ENCODE results near the gene THSD4. TPM values are rescaled to one million over a fixed set of nuclear protein-coding genes. Genes with fewer than 3 reads are reported as not detected.

Gene THSD4
- total and polyA plus RNA-seq, 4 donors = 6.0 to 42.4 (median 18.5) TPM

DNA sequence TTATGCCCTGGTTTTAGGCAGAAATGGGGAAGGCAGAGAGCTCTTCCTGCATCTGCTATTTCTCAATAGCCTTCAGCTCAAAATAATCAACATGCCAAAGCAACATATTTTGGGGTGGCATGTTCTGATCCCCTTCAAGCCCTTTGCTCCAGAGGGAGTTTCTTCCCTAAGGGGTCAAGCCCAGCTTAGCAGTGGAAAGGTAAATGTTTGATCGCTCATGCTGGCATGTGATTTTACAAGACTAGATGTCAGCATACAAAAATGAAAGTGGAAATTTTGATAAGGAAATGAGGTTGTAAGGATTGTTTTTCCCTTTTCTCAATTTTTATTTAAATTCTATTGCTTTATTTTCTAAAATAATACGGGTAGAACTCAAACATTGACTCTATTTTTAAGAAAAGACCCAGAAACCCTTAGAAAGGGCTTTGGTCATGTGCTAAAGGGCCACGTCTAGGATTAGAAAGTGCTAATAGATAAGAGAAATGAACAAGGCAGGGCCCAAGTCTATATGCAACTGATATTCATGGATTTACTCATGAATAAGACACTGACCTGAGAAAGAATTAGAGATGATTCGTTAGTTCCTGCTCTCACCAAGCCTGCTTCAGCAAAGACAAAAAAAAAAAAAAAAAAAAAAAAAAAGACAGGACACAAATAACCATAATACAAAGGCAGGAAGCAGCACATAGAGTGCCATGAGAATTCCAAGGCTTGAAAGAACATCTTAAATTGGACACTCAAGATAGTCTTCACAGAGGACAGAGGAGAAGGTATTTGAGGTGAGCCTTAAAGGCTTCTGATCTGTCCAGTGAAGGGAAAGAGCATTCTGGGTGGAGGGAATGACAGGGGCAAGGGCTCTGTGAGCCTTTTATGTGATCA is 640.1 kb downstream of the THSD4 start:
- Histone ChIP-seq H3K9ac (ENCODE audit: insufficient read depth in 1 of 2, low read length in 2 of 2) (no peak overlapping the region), H3K36me3 (ENCODE audit: control insufficient read depth in 4 of 4, insufficient read depth in 4 of 4, low read length in 4 of 4) (peaks cover 0 to 5% (median 0%) of the 10 kb centered on the region in 4 donors), H3K27ac (ENCODE audit: low read depth in 1 of 2, low read length in 1 of 2) (no peak overlapping the region), H3K4me3 (no peak overlapping the region), H3K9me3 (ENCODE audit: control insufficient read depth in 4 of 4, insufficient read depth in 3 of 4, low read length in 3 of 4) (peaks cover 0 to 15% (median 2%) of the 10 kb centered on the region in 4 donors), H3K4me1 (ENCODE audit: control insufficient read depth in 5 of 5, insufficient read depth in 5 of 5, low read length in 5 of 5) (peaks cover 0 to 3% (median 2%) of the 10 kb centered on the region in 5 donors), H3K27me3 (ENCODE audit: control insufficient read depth in 3 of 3, insufficient read depth in 3 of 3, low read length in 2 of 3) (no peaks in the 10 kb centered on the region)
- ATAC-seq (ENCODE audit: insufficient read depth, low FRiP score) (no peak), DNase-seq (no peak)
- WGBS, 2 donors = 76 to 82% methylated on average over 4 of the region's 4 CpGs
- TF ChIP-seq, protein P1, sequence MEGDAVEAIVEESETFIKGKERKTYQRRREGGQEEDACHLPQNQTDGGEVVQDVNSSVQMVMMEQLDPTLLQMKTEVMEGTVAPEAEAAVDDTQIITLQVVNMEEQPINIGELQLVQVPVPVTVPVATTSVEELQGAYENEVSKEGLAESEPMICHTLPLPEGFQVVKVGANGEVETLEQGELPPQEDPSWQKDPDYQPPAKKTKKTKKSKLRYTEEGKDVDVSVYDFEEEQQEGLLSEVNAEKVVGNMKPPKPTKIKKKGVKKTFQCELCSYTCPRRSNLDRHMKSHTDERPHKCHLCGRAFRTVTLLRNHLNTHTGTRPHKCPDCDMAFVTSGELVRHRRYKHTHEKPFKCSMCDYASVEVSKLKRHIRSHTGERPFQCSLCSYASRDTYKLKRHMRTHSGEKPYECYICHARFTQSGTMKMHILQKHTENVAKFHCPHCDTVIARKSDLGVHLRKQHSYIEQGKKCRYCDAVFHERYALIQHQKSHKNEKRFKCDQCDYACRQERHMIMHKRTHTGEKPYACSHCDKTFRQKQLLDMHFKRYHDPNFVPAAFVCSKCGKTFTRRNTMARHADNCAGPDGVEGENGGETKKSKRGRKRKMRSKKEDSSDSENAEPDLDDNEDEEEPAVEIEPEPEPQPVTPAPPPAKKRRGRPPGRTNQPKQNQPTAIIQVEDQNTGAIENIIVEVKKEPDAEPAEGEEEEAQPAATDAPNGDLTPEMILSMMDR (IDR thresholded peaks at IDR 0.05; ENCODE audit: control extremely low read depth, extremely low read depth) = no peak

DNA sequence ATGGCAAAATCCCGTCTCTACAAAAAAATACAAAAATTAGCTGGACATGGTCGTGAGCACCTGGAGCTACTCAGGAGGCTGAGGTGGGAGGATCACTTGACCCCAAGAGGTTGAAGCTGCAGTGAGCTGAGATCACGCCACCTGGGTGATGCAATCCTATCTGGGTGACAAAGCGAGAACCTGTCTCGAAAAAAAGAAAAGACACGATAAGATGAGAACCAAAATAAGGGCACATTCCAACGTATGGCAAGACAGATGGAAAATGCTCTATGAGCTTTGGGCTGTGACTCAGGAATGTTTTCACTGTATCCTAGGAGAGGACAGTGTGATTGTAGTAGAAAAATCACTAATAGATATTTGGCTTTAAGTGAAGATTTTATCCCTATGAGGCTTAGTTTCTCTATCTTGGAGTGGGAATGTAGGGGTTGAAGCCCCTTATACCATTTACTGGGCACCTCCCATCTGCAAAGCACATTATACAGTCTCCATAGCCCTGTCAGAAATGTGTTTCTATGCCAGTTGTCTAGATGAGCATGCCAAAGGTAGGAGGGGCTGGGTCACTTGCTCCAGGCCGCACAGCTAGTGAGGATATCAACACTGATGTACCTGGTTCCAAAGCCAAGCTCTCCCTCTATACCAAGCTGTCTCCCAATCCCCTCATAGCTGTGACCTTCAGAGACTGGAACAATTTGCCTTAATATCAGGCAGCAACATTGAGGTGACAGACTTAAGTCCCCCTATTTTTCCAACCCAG is 641.5 kb downstream of the THSD4 start:
- Histone ChIP-seq H3K27me3 (ENCODE audit: control insufficient read depth in 3 of 3, insufficient read depth in 3 of 3, low read length in 2 of 3) (no peaks in the 10 kb centered on the region), H3K9ac (ENCODE audit: insufficient read depth in 1 of 2, low read length in 2 of 2) (no peak overlapping the region), H3K36me3 (ENCODE audit: control insufficient read depth in 4 of 4, insufficient read depth in 4 of 4, low read length in 4 of 4) (peaks cover 0 to 5% (median 0%) of the 10 kb centered on the region in 4 donors), H3K4me3 (no peak overlapping the region), H3K9me3 (ENCODE audit: control insufficient read depth in 4 of 4, insufficient read depth in 3 of 4, low read length in 3 of 4) (peaks cover 0 to 17% (median 3%) of the 10 kb centered on the region in 4 donors), H3K27ac (ENCODE audit: low read depth in 1 of 2, low read length in 1 of 2) (no peak overlapping the region), H3K4me1 (ENCODE audit: control insufficient read depth in 5 of 5, insufficient read depth in 5 of 5, low read length in 5 of 5) (peaks cover 0 to 3% (median 2%) of the 10 kb centered on the region in 5 donors)
- ATAC-seq (ENCODE audit: insufficient read depth, low FRiP score) = no peak
- WGBS, 2 donors = 92 to 97% methylated on average over 8 of the region's 8 CpGs
- DNase-seq = no peak
- TF ChIP-seq, protein P1 (IDR thresholded peaks at IDR 0.05; ENCODE audit: control extremely low read depth, extremely low read depth) = no peak

- no peak for ATAC-seq (ENCODE audit: insufficient read depth, low FRiP score)
- Histone ChIP-seq H3K4me1 (ENCODE audit: control insufficient read depth in 5 of 5, insufficient read depth in 5 of 5, low read length in 5 of 5) (peaks cover 0 to 5% (median 2%) of the 10 kb centered on the region in 5 donors), H3K9me3 (ENCODE audit: control insufficient read depth in 4 of 4, insufficient read depth in 3 of 4, low read length in 3 of 4) (peaks cover 0 to 17% (median 3%) of the 10 kb centered on the region in 4 donors), H3K4me3 (no peak overlapping the region), H3K9ac (ENCODE audit: insufficient read depth in 1 of 2, low read length in 2 of 2) (no peak overlapping the region), H3K27me3 (ENCODE audit: control insufficient read depth in 3 of 3, insufficient read depth in 3 of 3, low read length in 2 of 3) (no peaks in the 10 kb centered on the region), H3K27ac (ENCODE audit: low read depth in 1 of 2, low read length in 1 of 2) (no peak overlapping the region), H3K36me3 (ENCODE audit: control insufficient read depth in 4 of 4, insufficient read depth in 4 of 4, low read length in 4 of 4) (peaks cover 0 to 5% (median 0%) of the 10 kb centered on the region in 4 donors)
- WGBS, 2 donors = 92 to 94% methylated on average over 13 of the region's 13 CpGs
- DNase-seq = peak in 1 of 3 donors; percentile 26
- TF ChIP-seq, protein P1 (IDR thresholded peaks at IDR 0.05; ENCODE audit: control extremely low read depth, extremely low read depth) = no peak
Measured at GRCh38 chr15:71757741-71758530, 642.7 kb downstream of the THSD4 start.

Measured in lung (tissue), 12 donors.